ENCODE measurements around the gene STEAP2.

The STEAP2 gene

GRCh38 chr7:90191648-90192047, 19.9 kb upstream of the STEAP2 start:
- Histone ChIP-seq H3K27ac (ENCODE audit: low read depth in 2 of 2, low read length in 2 of 2) (no peak overlapping the region), H3K4me1 (ENCODE audit: control insufficient read depth in 2 of 2, insufficient read depth in 2 of 2, low read length in 2 of 2) (peaks cover 3 to 6% of the 10 kb centered on the region in 2 donors), H3K9me3 (ENCODE audit: control insufficient read depth in 2 of 2, low read length in 2 of 2) (no peaks in the 10 kb centered on the region), H3K36me3 (ENCODE audit: control insufficient read depth in 2 of 2, insufficient read depth in 2 of 2, low read length in 2 of 2) (no peaks in the 10 kb centered on the region), H3K9ac (ENCODE audit: low read depth in 1 of 2, low read length in 2 of 2) (no peak overlapping the region), H3K27me3 (ENCODE audit: control insufficient read depth in 2 of 2, insufficient read depth in 2 of 2, low read length in 2 of 2) (no peaks in the 10 kb centered on the region), H3K4me3 (ENCODE audit: low read length in 2 of 2) (no peak overlapping the region)

GRCh38 chr7:90192876-90193750, 18.4 kb upstream of the STEAP2 start:
- Histone ChIP-seq H3K36me3 (ENCODE audit: control insufficient read depth in 2 of 2, insufficient read depth in 2 of 2, low read length in 2 of 2) (no peaks in the 10 kb centered on the region), H3K4me1 (ENCODE audit: control insufficient read depth in 2 of 2, insufficient read depth in 2 of 2, low read length in 2 of 2) (peaks cover under 1 to 5% of the 10 kb centered on the region in 2 donors), H3K4me3 (ENCODE audit: low read length in 2 of 2) (no peak overlapping the region), H3K27me3 (ENCODE audit: control insufficient read depth in 2 of 2, insufficient read depth in 2 of 2, low read length in 2 of 2) (no peaks in the 10 kb centered on the region), H3K9me3 (ENCODE audit: control insufficient read depth in 2 of 2, low read length in 2 of 2) (no peaks in the 10 kb centered on the region), H3K27ac (ENCODE audit: low read depth in 2 of 2, low read length in 2 of 2) (no peak overlapping the region), H3K9ac (ENCODE audit: low read depth in 1 of 2, low read length in 2 of 2) (no peak overlapping the region)

- Histone ChIP-seq H3K27me3 (ENCODE audit: control insufficient read depth in 2 of 2, insufficient read depth in 2 of 2, low read length in 2 of 2) (no peaks in the 10 kb centered on the region), H3K4me1 (ENCODE audit: control insufficient read depth in 2 of 2, insufficient read depth in 2 of 2, low read length in 2 of 2) (no peaks in the 10 kb centered on the region), H3K9ac (ENCODE audit: low read depth in 1 of 2, low read length in 2 of 2) (no peak overlapping the region), H3K4me3 (ENCODE audit: low read length in 2 of 2) (no peak overlapping the region), H3K9me3 (ENCODE audit: control insufficient read depth in 2 of 2, low read length in 2 of 2) (no peaks in the 10 kb centered on the region), H3K27ac (ENCODE audit: low read depth in 2 of 2, low read length in 2 of 2) (no peak overlapping the region), H3K36me3 (ENCODE audit: control insufficient read depth in 2 of 2, insufficient read depth in 2 of 2, low read length in 2 of 2) (no peaks in the 10 kb centered on the region)
Measured at GRCh38 chr7:90194911-90195809, 16.4 kb upstream of the STEAP2 start.

- no peak overlapping the region for H3K27ac ChIP-seq (ENCODE audit: low read depth in 2 of 2, low read length in 2 of 2)
- H3K4me3 ChIP-seq (ENCODE audit: low read length in 2 of 2) = no peak overlapping the region
- H3K9ac ChIP-seq (ENCODE audit: low read depth in 1 of 2, low read length in 2 of 2) = no peak overlapping the region
- no peaks in the 10 kb centered on the region for H3K9me3 ChIP-seq (ENCODE audit: control insufficient read depth in 2 of 2, low read length in 2 of 2)
- H3K27me3 ChIP-seq (ENCODE audit: control insufficient read depth in 2 of 2, insufficient read depth in 2 of 2, low read length in 2 of 2) = no peaks in the 10 kb centered on the region
- H3K4me1 ChIP-seq (ENCODE audit: control insufficient read depth in 2 of 2, insufficient read depth in 2 of 2, low read length in 2 of 2) = no peaks in the 10 kb centered on the region
- H3K36me3 ChIP-seq (ENCODE audit: control insufficient read depth in 2 of 2, insufficient read depth in 2 of 2, low read length in 2 of 2) = no peaks in the 10 kb centered on the region
Measured at GRCh38 chr7:90201500-90202195, 9.9 kb upstream of the STEAP2 start.

- peaks cover 1 to 5% of the 10 kb centered on the region in 2 donors for H3K4me1 ChIP-seq (ENCODE audit: control insufficient read depth in 2 of 2, insufficient read depth in 2 of 2, low read length in 2 of 2)
- no peaks in the 10 kb centered on the region for H3K36me3 ChIP-seq (ENCODE audit: control insufficient read depth in 2 of 2, insufficient read depth in 2 of 2, low read length in 2 of 2)
- no peak overlapping the region for H3K27ac ChIP-seq (ENCODE audit: low read depth in 2 of 2, low read length in 2 of 2)
- H3K4me3 ChIP-seq (ENCODE audit: low read length in 2 of 2) = no peak overlapping the region
- H3K27me3 ChIP-seq (ENCODE audit: control insufficient read depth in 2 of 2, insufficient read depth in 2 of 2, low read length in 2 of 2) = no peaks in the 10 kb centered on the region
- no peaks in the 10 kb centered on the region for H3K9me3 ChIP-seq (ENCODE audit: control insufficient read depth in 2 of 2, low read length in 2 of 2)
- H3K9ac ChIP-seq (ENCODE audit: low read depth in 1 of 2, low read length in 2 of 2) = no peak overlapping the region
Measured at GRCh38 chr7:90207956-90208355, 3.6 kb upstream of the STEAP2 start.

- Histone ChIP-seq H3K4me1 (ENCODE audit: control insufficient read depth in 2 of 2, insufficient read depth in 2 of 2, low read length in 2 of 2) (peaks cover 3 to 5% of the 10 kb centered on the region in 2 donors), H3K27me3 (ENCODE audit: control insufficient read depth in 2 of 2, insufficient read depth in 2 of 2, low read length in 2 of 2) (no peaks in the 10 kb centered on the region), H3K9ac (ENCODE audit: low read depth in 1 of 2, low read length in 2 of 2) (no peak overlapping the region), H3K4me3 (ENCODE audit: low read length in 2 of 2) (no peak overlapping the region), H3K9me3 (ENCODE audit: control insufficient read depth in 2 of 2, low read length in 2 of 2) (no peaks in the 10 kb centered on the region), H3K36me3 (ENCODE audit: control insufficient read depth in 2 of 2, insufficient read depth in 2 of 2, low read length in 2 of 2) (no peaks in the 10 kb centered on the region), H3K27ac (ENCODE audit: low read depth in 2 of 2, low read length in 2 of 2) (no peak overlapping the region)
Measured at GRCh38 chr7:90209776-90210175, 1.8 kb upstream of the STEAP2 start.

GRCh38 chr7:90210475-90210874, 1.1 kb upstream of the STEAP2 start:
- Histone ChIP-seq H3K9ac (ENCODE audit: low read depth in 1 of 2, low read length in 2 of 2) (no peak overlapping the region), H3K36me3 (ENCODE audit: control insufficient read depth in 2 of 2, insufficient read depth in 2 of 2, low read length in 2 of 2) (no peaks in the 10 kb centered on the region), H3K9me3 (ENCODE audit: control insufficient read depth in 2 of 2, low read length in 2 of 2) (no peaks in the 10 kb centered on the region), H3K27me3 (ENCODE audit: control insufficient read depth in 2 of 2, insufficient read depth in 2 of 2, low read length in 2 of 2) (no peaks in the 10 kb centered on the region), H3K27ac (ENCODE audit: low read depth in 2 of 2, low read length in 2 of 2) (no peak overlapping the region), H3K4me1 (ENCODE audit: control insufficient read depth in 2 of 2, insufficient read depth in 2 of 2, low read length in 2 of 2) (peaks cover 3 to 5% of the 10 kb centered on the region in 2 donors), H3K4me3 (ENCODE audit: low read length in 2 of 2) (no peak overlapping the region)

- Histone ChIP-seq H3K4me1 (ENCODE audit: control insufficient read depth in 2 of 2, insufficient read depth in 2 of 2, low read length in 2 of 2) (peaks cover 3 to 5% of the 10 kb centered on the region in 2 donors), H3K36me3 (ENCODE audit: control insufficient read depth in 2 of 2, insufficient read depth in 2 of 2, low read length in 2 of 2) (no peaks in the 10 kb centered on the region), H3K4me3 (ENCODE audit: low read length in 2 of 2) (peak overlapping the region; percentile 73 to 83), H3K9ac (ENCODE audit: low read depth in 1 of 2, low read length in 2 of 2) (peak overlapping the region; percentile 80 to 90), H3K9me3 (ENCODE audit: control insufficient read depth in 2 of 2, low read length in 2 of 2) (no peaks in the 10 kb centered on the region), H3K27ac (ENCODE audit: low read depth in 2 of 2, low read length in 2 of 2) (peak overlapping the region; percentile 83 to 84), H3K27me3 (ENCODE audit: control insufficient read depth in 2 of 2, insufficient read depth in 2 of 2, low read length in 2 of 2) (no peaks in the 10 kb centered on the region)
Measured at GRCh38 chr7:90210981-90211380, 559 bp upstream of the STEAP2 start.

- Histone ChIP-seq H3K36me3 (ENCODE audit: control insufficient read depth in 2 of 2, insufficient read depth in 2 of 2, low read length in 2 of 2) (no peaks in the 10 kb centered on the region), H3K4me1 (ENCODE audit: control insufficient read depth in 2 of 2, insufficient read depth in 2 of 2, low read length in 2 of 2) (peaks cover 3 to 5% of the 10 kb centered on the region in 2 donors), H3K27me3 (ENCODE audit: control insufficient read depth in 2 of 2, insufficient read depth in 2 of 2, low read length in 2 of 2) (no peaks in the 10 kb centered on the region), H3K4me3 (ENCODE audit: low read length in 2 of 2) (peak overlapping the region; percentile 83 to 87), H3K9me3 (ENCODE audit: control insufficient read depth in 2 of 2, low read length in 2 of 2) (no peaks in the 10 kb centered on the region), H3K27ac (ENCODE audit: low read depth in 2 of 2, low read length in 2 of 2) (peak overlapping the region; percentile 83 to 84), H3K9ac (ENCODE audit: low read depth in 1 of 2, low read length in 2 of 2) (peak overlapping the region; percentile 83 to 90)
Measured at GRCh38 chr7:90212149-90212495, 582 bp downstream of the STEAP2 start.

Data from mucosa of rectum (tissue), 2 donors.